WTC11 (cell line): Measurements from ENCODE around the gene AQP1. TPM values are rescaled to one million over a fixed set of nuclear protein-coding genes. Genes with fewer than 3 reads are reported as not detected.
A peak's percentile ranks its signal among the peaks of the same experiment; 100 is the strongest.

Experiments
- ATAC-seq: fragments of 200-7000 bp; cut with Tn5 transposase; 2 replicates; pipeline ENCODE4 v1.10.0; 2021; ENCODE audit warnings: mild to moderate bottlenecking, moderate library complexity
- CTCF ChIA-PET: fragments of 300-600 bp; sonication (Branson Sonifier 250); formaldehyde crosslinking; loops from one replicate; lab custom pipeline; 2021; ENCODE audit warnings: antibody characterized with exemption; lab: Charles Lee
- POLR2A ChIA-PET: fragments of 350-600 bp; sonication (Branson Sonifier 250); formaldehyde crosslinking; loops from one replicate; lab custom pipeline; 2021; ENCODE audit warnings: antibody characterized with exemption; lab: Charles Lee
- DNase-seq: peaks from one replicate; pipeline ENCODE4 v3.0.0; 2021; ENCODE audit warnings: low spot score
- H3K27ac Mint-ChIP-seq: 2 replicates; pipeline ENCODE4 v1.8.0; 2021; ENCODE audit warnings: mixed read lengths
- H3K27me3 Mint-ChIP-seq: 2 replicates; pipeline ENCODE4 v1.8.0; 2021; ENCODE audit warnings: low read depth, mild to moderate bottlenecking, moderate library complexity, mixed read lengths
- H3K36me3 Mint-ChIP-seq: 2 replicates; pipeline ENCODE4 v1.8.0; 2021; ENCODE audit warnings: mixed read lengths
- H3K4me1 Mint-ChIP-seq: 2 replicates; pipeline ENCODE4 v1.8.0; 2022; ENCODE audit warnings: mixed read lengths
- H3K4me3 Mint-ChIP-seq: 2 replicates; pipeline ENCODE4 v1.8.0; 2021; ENCODE audit warnings: mild to moderate bottlenecking, moderate library complexity, mixed read lengths
- H3K9me3 Mint-ChIP-seq: 2 replicates; pipeline ENCODE4 v1.8.0; 2021; ENCODE audit warnings: mixed read lengths
- AFF4 ChIP-seq: sonication (generic); formaldehyde crosslinking; IDR thresholded peaks from 2 replicates; pipeline ENCODE4 v1.8.1; 2023; ENCODE audit warnings: mild to moderate bottlenecking, missing genetic modification reagents, borderline replicate concordance
- AR ChIP-seq: fragments of 250-450 bp; sonication (Bioruptor Pico); IDR thresholded peaks from 2 replicates; pipeline ENCODE4 v1.9.0; 2021; ENCODE audit warnings: mild to moderate bottlenecking
- ATF2 ChIP-seq: sonication (generic); formaldehyde crosslinking; IDR thresholded peaks from 2 replicates; pipeline ENCODE4 v1.8.1; 2022; ENCODE audit warnings: low read depth, missing genetic modification reagents, borderline replicate concordance
- CREB1 ChIP-seq: sonication (generic); formaldehyde crosslinking; IDR thresholded peaks from 2 replicates; pipeline ENCODE4 v1.8.0; 2023; ENCODE audit warnings: mild to moderate bottlenecking, missing genetic modification reagents
- CTCF ChIP-seq: fragments of 200-600 bp; IDR thresholded peaks from 2 replicates; pipeline ENCODE4 v1.8.0; 2022; ENCODE audit warnings: antibody characterized with exemption
- ELF4 ChIP-seq: sonication (generic); formaldehyde crosslinking; IDR thresholded peaks from 2 replicates; pipeline ENCODE4 v1.8.1; 2022; ENCODE audit warnings: low read depth, mild to moderate bottlenecking, moderate library complexity, missing genetic modification reagents
- ERG ChIP-seq: fragments of 250-450 bp; sonication (Bioruptor Pico); IDR thresholded peaks from 2 replicates; pipeline ENCODE4 v1.8.0; 2021; ENCODE audit warnings: mild to moderate bottlenecking
- GRHL2 ChIP-seq: fragments of 250-450 bp; sonication (Bioruptor Pico); IDR thresholded peaks from 2 replicates; pipeline ENCODE4 v1.8.0; 2022; ENCODE audit warnings: mild to moderate bottlenecking, moderate library complexity; ENCODE audit not compliant: insufficient replicate concordance, severe bottlenecking
- JUN ChIP-seq: sonication (generic); formaldehyde crosslinking; IDR thresholded peaks from 2 replicates; pipeline ENCODE4 v1.8.0; 2023; ENCODE audit warnings: mild to moderate bottlenecking, missing genetic modification reagents
- STAT6 ChIP-seq: sonication (generic); formaldehyde crosslinking; conservative IDR thresholded peaks from 2 replicates; pipeline ENCODE4 v1.8.1; 2023; ENCODE audit warnings: mild to moderate bottlenecking, low read depth, missing genetic modification reagents, moderate library complexity
- ZNF317 ChIP-seq: sonication (generic); formaldehyde crosslinking; IDR thresholded peaks from 2 replicates; pipeline ENCODE4 v1.8.1; 2023; ENCODE audit warnings: low read depth, mild to moderate bottlenecking, moderate library complexity, missing genetic modification reagents, borderline replicate concordance
- ZNF416 ChIP-seq: fragments of 250-450 bp; sonication (Bioruptor Pico); IDR thresholded peaks from 2 replicates; pipeline ENCODE4 v1.9.0; 2021; ENCODE audit warnings: mild to moderate bottlenecking, inconsistent platforms
- total RNA-seq: library from RNA; stranded (reverse); gene quantifications from 3 replicates; pipeline ENCODE4 v1.2.3, GENCODE V29; 2021

Gene AQP1
- total RNA-seq, 1 experiment from 2014 or later: 0.81 TPM

- TF ChIP-seq AR (CRISPR knock-in tag): no peak
- no peak for TF ChIP-seq ZNF416 (CRISPR knock-in tag)
Measured at GRCh38 chr7:30863706-30864035, 48.0 kb upstream of the AQP1 start (continued).

GRCh38 chr7:30864101-30864500 lies 47.6 kb upstream of the AQP1 start:
- no peak for TF ChIP-seq ATF2 (CRISPR knock-in tag)
- TF ChIP-seq GRHL2: no peak
- TF ChIP-seq STAT6 (CRISPR knock-in tag): no peak
- ChIA-PET POLR2A (no interaction called here), CTCF (interaction anchor here (1.2 to 2.2 kb wide), 2 partner anchors 39 to 75 kb away, joined by 3 to 11 read pairs; no protein-coding TSS in a partner anchor)
- no peak overlapping the region for H3K4me3 Mint-ChIP-seq
- DNase-seq (no peak), ATAC-seq (no peak)
- H3K9me3 Mint-ChIP-seq: no peaks in the 10 kb centered on the region
- no peaks in the 10 kb centered on the region for H3K27me3 Mint-ChIP-seq
- H3K36me3 Mint-ChIP-seq: no peaks in the 10 kb centered on the region
- no peaks in the 10 kb centered on the region for H3K4me1 Mint-ChIP-seq
- H3K27ac Mint-ChIP-seq: 0 out of 2 replicates have a peak overlapping the region, but pooled peaks have one; percentile 15

- Mint-ChIP-seq H3K27me3 (no peaks in the 10 kb centered on the region), H3K4me1 (no peaks in the 10 kb centered on the region), H3K9me3 (no peaks in the 10 kb centered on the region), H3K4me3 (no peak overlapping the region), H3K36me3 (no peaks in the 10 kb centered on the region), H3K27ac (no peak overlapping the region)
- no peak for ATAC-seq
- no peak for TF ChIP-seq ELF4 (CRISPR knock-in tag)
- no peak for TF ChIP-seq JUN
- no peak for TF ChIP-seq ERG (CRISPR knock-in tag)
- no peak for DNase-seq
- POLR2A ChIA-PET: no interaction called here
- CTCF ChIA-PET: interaction anchor here (1.4 kb wide), 1 partner anchor 43 kb away, joined by 5 read pairs; no protein-coding TSS in a partner anchor
Measured at GRCh38 chr7:30865076-30865475, 46.6 kb upstream of the AQP1 start.

GRCh38 chr7:30865821-30866220 lies 45.8 kb upstream of the AQP1 start:
- H3K9me3 Mint-ChIP-seq: no peaks in the 10 kb centered on the region
- H3K4me3 Mint-ChIP-seq: no peak overlapping the region
- POLR2A ChIA-PET: no interaction called here
- TF ChIP-seq ZNF317 (no peak), CTCF (no peak), AFF4 (CRISPR knock-in tag) (no peak), CREB1 (CRISPR knock-in tag) (no peak), AR (CRISPR knock-in tag) (no peak)

More at GRCh38 chr7:30865821-30866220, 45.8 kb upstream of the AQP1 start:
- Mint-ChIP-seq H3K27ac (no peak overlapping the region), H3K4me1 (no peaks in the 10 kb centered on the region), H3K27me3 (no peaks in the 10 kb centered on the region), H3K36me3 (no peaks in the 10 kb centered on the region)
- DNase-seq: no peak
- ATAC-seq: no peak
- CTCF ChIA-PET: interaction anchor here (1.4 kb wide), 1 partner anchor 43 kb away, joined by 5 read pairs; no protein-coding TSS in a partner anchor
